ENCODE results near the gene FLT1.

DNA sequence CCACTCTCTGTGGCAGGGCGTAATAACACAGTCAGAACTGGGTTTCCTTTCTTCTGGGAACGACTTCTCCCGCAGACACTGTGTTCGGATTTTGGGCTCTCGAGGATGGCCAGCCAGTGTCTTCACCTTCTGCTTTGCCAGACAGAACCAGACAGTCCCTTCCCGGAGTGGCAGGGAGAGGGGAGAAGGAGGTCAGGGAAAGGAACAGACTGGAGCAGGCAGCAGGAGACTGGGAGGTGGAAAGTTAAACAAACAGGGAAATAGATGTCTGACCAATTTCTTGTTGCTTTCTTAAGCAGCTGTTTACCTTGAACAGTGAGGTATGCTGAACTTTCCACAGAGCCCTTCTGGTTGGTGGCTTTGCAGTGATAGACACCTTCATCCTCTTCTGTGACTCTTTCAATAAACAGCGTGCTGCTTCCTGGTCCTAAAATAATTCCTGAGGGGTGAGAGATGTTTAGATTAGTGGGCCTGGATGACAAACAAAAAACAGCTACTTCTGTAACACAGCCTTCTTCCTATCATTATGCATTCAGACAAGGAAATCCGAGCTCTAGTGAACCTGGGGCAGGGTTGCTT, 137.6 kb downstream of the FLT1 start:
- TF ChIP-seq, protein P1, sequence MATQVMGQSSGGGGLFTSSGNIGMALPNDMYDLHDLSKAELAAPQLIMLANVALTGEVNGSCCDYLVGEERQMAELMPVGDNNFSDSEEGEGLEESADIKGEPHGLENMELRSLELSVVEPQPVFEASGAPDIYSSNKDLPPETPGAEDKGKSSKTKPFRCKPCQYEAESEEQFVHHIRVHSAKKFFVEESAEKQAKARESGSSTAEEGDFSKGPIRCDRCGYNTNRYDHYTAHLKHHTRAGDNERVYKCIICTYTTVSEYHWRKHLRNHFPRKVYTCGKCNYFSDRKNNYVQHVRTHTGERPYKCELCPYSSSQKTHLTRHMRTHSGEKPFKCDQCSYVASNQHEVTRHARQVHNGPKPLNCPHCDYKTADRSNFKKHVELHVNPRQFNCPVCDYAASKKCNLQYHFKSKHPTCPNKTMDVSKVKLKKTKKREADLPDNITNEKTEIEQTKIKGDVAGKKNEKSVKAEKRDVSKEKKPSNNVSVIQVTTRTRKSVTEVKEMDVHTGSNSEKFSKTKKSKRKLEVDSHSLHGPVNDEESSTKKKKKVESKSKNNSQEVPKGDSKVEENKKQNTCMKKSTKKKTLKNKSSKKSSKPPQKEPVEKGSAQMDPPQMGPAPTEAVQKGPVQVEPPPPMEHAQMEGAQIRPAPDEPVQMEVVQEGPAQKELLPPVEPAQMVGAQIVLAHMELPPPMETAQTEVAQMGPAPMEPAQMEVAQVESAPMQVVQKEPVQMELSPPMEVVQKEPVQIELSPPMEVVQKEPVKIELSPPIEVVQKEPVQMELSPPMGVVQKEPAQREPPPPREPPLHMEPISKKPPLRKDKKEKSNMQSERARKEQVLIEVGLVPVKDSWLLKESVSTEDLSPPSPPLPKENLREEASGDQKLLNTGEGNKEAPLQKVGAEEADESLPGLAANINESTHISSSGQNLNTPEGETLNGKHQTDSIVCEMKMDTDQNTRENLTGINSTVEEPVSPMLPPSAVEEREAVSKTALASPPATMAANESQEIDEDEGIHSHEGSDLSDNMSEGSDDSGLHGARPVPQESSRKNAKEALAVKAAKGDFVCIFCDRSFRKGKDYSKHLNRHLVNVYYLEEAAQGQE (IDR thresholded peaks at IDR 0.05; ENCODE audit: insufficient read depth in 1 of 2, low read depth in 2 of 2, low read length in 2 of 2), result no peak
- TF ChIP-seq TAF1 (IDR thresholded peaks at IDR 0.05; ENCODE audit: borderline replicate concordance, insufficient read depth, low read length), result no peak
